NCI-H345 (cell line): ENCODE measurements around the gene PRRX2.

Experiments used
- DNase-seq: peaks from one replicate; lab custom pipeline; 2025; lab: John Stamatoyannopoulos, UW

Gene PRRX2

GRCh38 chr9:129637102-129637501 is 28.3 kb upstream of the PRRX2 start:
- DNase-seq = no peak

- no peak for DNase-seq
Observed at GRCh38 chr9:129637673-129638439, 27.6 kb upstream of the PRRX2 start.

GRCh38 chr9:129639034-129639630 is 26.3 kb upstream of the PRRX2 start:
- DNase-seq = no peak

GRCh38 chr9:129639756-129640085 is 25.7 kb upstream of the PRRX2 start:
- no peak for DNase-seq

GRCh38 chr9:129640086-129640870 is 25.2 kb upstream of the PRRX2 start:
- peak; percentile 66 for DNase-seq

- DNase-seq = no peak
Observed at GRCh38 chr9:129640871-129641749, 24.3 kb upstream of the PRRX2 start.

- peak; percentile 88 for DNase-seq
Observed at GRCh38 chr9:129641750-129642585, 23.5 kb upstream of the PRRX2 start, which contains the start of gene ASB6. TSS of gene ASB6 (minus strand) at chr9:129642151. CDS start at chr9:129641999, 152 bp downstream.

- no peak for DNase-seq
Observed at GRCh38 chr9:129643706-129644105, 21.7 kb upstream of the PRRX2 start.

- DNase-seq = no peak
Observed at GRCh38 chr9:129644365-129644764, 21.1 kb upstream of the PRRX2 start.

- DNase-seq = no peak
Observed at GRCh38 chr9:129644902-129645301, 20.5 kb upstream of the PRRX2 start.

GRCh38 chr9:129646252-129646651 is 19.2 kb upstream of the PRRX2 start:
- no peak for DNase-seq

GRCh38 chr9:129646654-129647053 is 18.8 kb upstream of the PRRX2 start:
- DNase-seq = no peak

GRCh38 chr9:129647635-129648034 is 17.8 kb upstream of the PRRX2 start:
- DNase-seq = no peak

GRCh38 chr9:129648092-129648763 is 17.2 kb upstream of the PRRX2 start:
- DNase-seq = no peak

- no peak for DNase-seq
Observed at GRCh38 chr9:129648764-129649115, 16.7 kb upstream of the PRRX2 start.

GRCh38 chr9:129649726-129650679 is 15.4 kb upstream of the PRRX2 start:
- no peak for DNase-seq

GRCh38 chr9:129650680-129651235 is 14.7 kb upstream of the PRRX2 start:
- no peak for DNase-seq

- DNase-seq = no peak
Observed at GRCh38 chr9:129653823-129654553, 11.5 kb upstream of the PRRX2 start.
